Neural cell (in vitro differentiated cells): Measurements from ENCODE around the gene NOLC1. TPM values are rescaled to one million over a fixed set of nuclear protein-coding genes. Genes with fewer than 3 reads are reported as not detected.

ENCODE experiments used
- H2AFZ ChIP-seq: fragments of 200-600, 300-800 bp; sonication (generic), shearing (Covaris generic); 2 replicates; pipeline ENCODE4 v1.6.0; 2014; ENCODE audit warnings: low read depth, mild to moderate bottlenecking, antibody characterized with exemption, low read length, moderate library complexity
- H3F3A ChIP-seq: fragments of 200-600 bp; shearing (Covaris generic); 2 replicates; pipeline ENCODE4 v1.6.1; 2016; ENCODE audit warnings: mild to moderate bottlenecking, moderate library complexity, mixed read lengths, antibody characterized with exemption, low read length; ENCODE audit not compliant: insufficient read depth, poor library complexity, severe bottlenecking
- H3K27ac ChIP-seq: fragments of 200-600, 300-800 bp; sonication (generic), shearing (Covaris generic); 2 replicates; pipeline ENCODE4 v1.5.1; 2014; ENCODE audit warnings: mild to moderate bottlenecking, low read length, moderate library complexity
- H3K27me3 ChIP-seq: fragments of 300-800, 200-600 bp; sonication (generic), shearing (Covaris generic); 2 replicates; pipeline ENCODE4 v1.6.0; 2014; ENCODE audit warnings: mild to moderate bottlenecking, low read depth, low read length, moderate library complexity; ENCODE audit not compliant: insufficient read depth
- H3K36me3 ChIP-seq: fragments of 300-800, 200-600 bp; sonication (generic), shearing (Covaris generic); 2 replicates; pipeline ENCODE4 v1.5.1; 2014; ENCODE audit warnings: mild to moderate bottlenecking, antibody characterized with exemption, low read length, moderate library complexity; ENCODE audit not compliant: insufficient read depth
- H3K4me2 ChIP-seq: fragments of 300-800, 200-600 bp; sonication (generic), shearing (Covaris generic); 2 replicates; pipeline ENCODE4 v1.6.0; 2014; ENCODE audit warnings: mild to moderate bottlenecking, low read length
- H3K4me3 ChIP-seq: fragments of 300-800, 200-600 bp; sonication (generic), shearing (Covaris generic); 2 replicates; pipeline ENCODE4 v1.5.1; 2014; ENCODE audit warnings: mild to moderate bottlenecking, low read length, moderate library complexity
- H3K79me2 ChIP-seq: fragments of 200-600 bp; shearing (Covaris generic); replicated peaks from 2 replicates; pipeline ENCODE4 v1.6.0; 2014; ENCODE audit warnings: mild to moderate bottlenecking, low read length, moderate library complexity; ENCODE audit not compliant: insufficient read depth
- H3K9ac ChIP-seq: fragments of 300-800, 200-600 bp; sonication (generic), shearing (Covaris generic); 2 replicates; pipeline ENCODE4 v1.6.1; 2016; ENCODE audit warnings: mild to moderate bottlenecking, low read length, mixed read lengths
- H3K9me2 ChIP-seq: fragments of 200-600 bp; shearing (Covaris generic); 2 replicates; pipeline ENCODE4 v1.6.1; 2016; ENCODE audit warnings: mild to moderate bottlenecking, low read length, mixed read lengths; ENCODE audit not compliant: insufficient read depth
- H3K9me3 ChIP-seq: fragments of 200-600, 300-800 bp; sonication (generic), shearing (Covaris generic); 2 replicates; pipeline ENCODE4 v1.6.1; 2016; ENCODE audit warnings: mild to moderate bottlenecking, mixed run types, low read length, moderate library complexity, mixed read lengths
- H4K20me1 ChIP-seq: fragments of 200-600 bp; shearing (Covaris generic); 2 replicates; pipeline ENCODE4 v1.6.1; 2016; ENCODE audit warnings: mild to moderate bottlenecking, mixed run types; ENCODE audit not compliant: insufficient read depth
- CTCF ChIP-seq: fragments of 450-650 bp; IDR thresholded peaks from 2 replicates; pipeline ENCODE4 v1.5.1; 2014; ENCODE audit warnings: antibody characterized with exemption, mild to moderate bottlenecking, moderate library complexity; ENCODE audit not compliant: poor library complexity, severe bottlenecking
- EP300 ChIP-seq: fragments of 450-650 bp; conservative IDR thresholded peaks from 2 replicates; pipeline ENCODE4 v1.6.1; 2014; ENCODE audit warnings: antibody characterized with exemption, mild to moderate bottlenecking, moderate library complexity; ENCODE audit not compliant: poor library complexity, severe bottlenecking
- EZH2 ChIP-seq: fragments of 200-600, 300-800 bp; shearing (Covaris generic), sonication (generic); IDR thresholded peaks from 2 replicates; pipeline ENCODE4 v1.6.1; 2014; ENCODE audit warnings: antibody characterized with exemption, low read length, borderline replicate concordance, mild to moderate bottlenecking; ENCODE audit not compliant: insufficient read depth, poor library complexity, severe bottlenecking
- MXI1 ChIP-seq: fragments of 450-650 bp; conservative IDR thresholded peaks from 2 replicates; pipeline ENCODE4 v1.6.1; 2014; ENCODE audit warnings: antibody characterized with exemption, mild to moderate bottlenecking; ENCODE audit not compliant: poor library complexity, severe bottlenecking
- POLR2AphosphoS5 ChIP-seq: IDR thresholded peaks from 2 replicates; pipeline ENCODE4 v1.6.1; 2012
- RAD21 ChIP-seq: fragments of 450-650 bp; conservative IDR thresholded peaks from 2 replicates; pipeline ENCODE4 v1.6.1; 2014; ENCODE audit warnings: antibody characterized with exemption, mild to moderate bottlenecking, moderate library complexity
- SMC3 ChIP-seq: fragments of 450-650 bp; conservative IDR thresholded peaks from 2 replicates; pipeline ENCODE4 v1.6.1; 2014; ENCODE audit warnings: antibody characterized with exemption, mild to moderate bottlenecking, moderate library complexity; ENCODE audit not compliant: poor library complexity
- TAF1 ChIP-seq: IDR thresholded peaks from 2 replicates; pipeline ENCODE4 v1.6.1; 2012; ENCODE audit warnings: low read depth
- polyA plus RNA-seq: library from polyadenylated mRNA; depleted of rRNA; stranded (reverse); fragments of >200 nt; gene quantifications from 2 replicates; pipeline ENCODE4 v1.2.3, GENCODE V29; 2014
- TF ChIP-seq, protein P1 (sequence below): IDR thresholded peaks from 2 replicates; pipeline ENCODE4 v1.6.1; 2012; ENCODE audit warnings: borderline replicate concordance

Gene NOLC1
- polyA plus RNA-seq, 1 donor from 2014 or later: 36.0 TPM

DNA sequence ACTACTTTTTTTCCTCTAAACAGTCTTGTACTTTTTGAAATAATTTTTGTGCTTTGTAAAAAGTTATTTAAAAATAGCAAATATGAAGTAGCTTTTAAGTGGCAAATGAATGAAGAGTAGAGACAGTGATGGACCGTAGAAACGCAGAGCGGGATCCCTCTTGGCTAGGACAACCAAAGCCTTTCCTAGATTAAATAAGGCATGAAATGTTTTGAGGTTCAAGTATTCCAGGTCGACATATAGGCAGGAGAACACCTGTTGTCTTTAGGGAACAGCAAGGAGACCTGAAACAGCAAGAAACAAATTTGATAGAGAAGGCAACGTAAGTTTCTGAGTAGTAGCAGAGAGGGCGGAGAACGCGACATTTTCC is 20.0 kb upstream of the NOLC1 start:
- Histone ChIP-seq H4K20me1 (no peaks in the 10 kb centered on the region), H3F3A (no peaks in the 10 kb centered on the region), H3K36me3 (no peaks in the 10 kb centered on the region), H3K4me2 (no peak overlapping the region), H3K79me2 (peaks cover 32% of the 10 kb centered on the region), H3K27ac (no peak overlapping the region), H3K9me3 (no peaks in the 10 kb centered on the region), H3K27me3 (no peaks in the 10 kb centered on the region), H3K9me2 (no peaks in the 10 kb centered on the region), H3K9ac (no peak overlapping the region), H3K4me3 (peak overlapping the region; percentile 95), H2AFZ (no peak overlapping the region)
- TF ChIP-seq, protein P1, sequence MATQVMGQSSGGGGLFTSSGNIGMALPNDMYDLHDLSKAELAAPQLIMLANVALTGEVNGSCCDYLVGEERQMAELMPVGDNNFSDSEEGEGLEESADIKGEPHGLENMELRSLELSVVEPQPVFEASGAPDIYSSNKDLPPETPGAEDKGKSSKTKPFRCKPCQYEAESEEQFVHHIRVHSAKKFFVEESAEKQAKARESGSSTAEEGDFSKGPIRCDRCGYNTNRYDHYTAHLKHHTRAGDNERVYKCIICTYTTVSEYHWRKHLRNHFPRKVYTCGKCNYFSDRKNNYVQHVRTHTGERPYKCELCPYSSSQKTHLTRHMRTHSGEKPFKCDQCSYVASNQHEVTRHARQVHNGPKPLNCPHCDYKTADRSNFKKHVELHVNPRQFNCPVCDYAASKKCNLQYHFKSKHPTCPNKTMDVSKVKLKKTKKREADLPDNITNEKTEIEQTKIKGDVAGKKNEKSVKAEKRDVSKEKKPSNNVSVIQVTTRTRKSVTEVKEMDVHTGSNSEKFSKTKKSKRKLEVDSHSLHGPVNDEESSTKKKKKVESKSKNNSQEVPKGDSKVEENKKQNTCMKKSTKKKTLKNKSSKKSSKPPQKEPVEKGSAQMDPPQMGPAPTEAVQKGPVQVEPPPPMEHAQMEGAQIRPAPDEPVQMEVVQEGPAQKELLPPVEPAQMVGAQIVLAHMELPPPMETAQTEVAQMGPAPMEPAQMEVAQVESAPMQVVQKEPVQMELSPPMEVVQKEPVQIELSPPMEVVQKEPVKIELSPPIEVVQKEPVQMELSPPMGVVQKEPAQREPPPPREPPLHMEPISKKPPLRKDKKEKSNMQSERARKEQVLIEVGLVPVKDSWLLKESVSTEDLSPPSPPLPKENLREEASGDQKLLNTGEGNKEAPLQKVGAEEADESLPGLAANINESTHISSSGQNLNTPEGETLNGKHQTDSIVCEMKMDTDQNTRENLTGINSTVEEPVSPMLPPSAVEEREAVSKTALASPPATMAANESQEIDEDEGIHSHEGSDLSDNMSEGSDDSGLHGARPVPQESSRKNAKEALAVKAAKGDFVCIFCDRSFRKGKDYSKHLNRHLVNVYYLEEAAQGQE: no peak
- TF ChIP-seq RAD21 (no peak), TAF1 (no peak), SMC3 (no peak), CTCF (no peak), EP300 (no peak), EZH2 (no peak), MXI1 (no peak), POLR2AphosphoS5 (no peak)

- Histone ChIP-seq H3K9me3 (no peaks in the 10 kb centered on the region), H3K36me3 (no peaks in the 10 kb centered on the region), H3K4me2 (peak within 1 kb of the TSS; percentile 91), H3K4me3 (peak within 1 kb of the TSS; percentile 95), H3K27ac (peak within 1 kb of the TSS; percentile 69), H3K79me2 (peaks cover 32% of the 10 kb centered on the region), H3K27me3 (no peaks in the 10 kb centered on the region), H3K9ac (peak within 1 kb of the TSS; percentile 74), H2AFZ (peak within 1 kb of the TSS; percentile 89), H3K9me2 (no peaks in the 10 kb centered on the region), H4K20me1 (no peaks in the 10 kb centered on the region), H3F3A (no peaks in the 10 kb centered on the region)
- peak; percentile 73 for TF ChIP-seq RAD21
- TF ChIP-seq TAF1: peak; percentile 56
- peak; percentile 72 for TF ChIP-seq SMC3
- TF ChIP-seq MXI1: peak; percentile 100
- peak; percentile 61 for TF ChIP-seq POLR2AphosphoS5
- TF ChIP-seq CTCF: peak; percentile 100
- TF ChIP-seq, protein P1: peak; percentile 69
- TF ChIP-seq EZH2: no peak
- peak; percentile 53 for TF ChIP-seq EP300
These were observed 19.4 kb upstream of the NOLC1 start, which contains the start of gene PPRC1 for GRCh38 chr10:102132563-102133372. Gene PPRC1 (plus strand): TSS chr10:102133040. CDS start chr10:102133069, 29 bp downstream.
